Osteoblast (primary cell): ENCODE data around the gene PRR7. TPM values are rescaled to one million over a fixed set of nuclear protein-coding genes. Genes with fewer than 3 reads are reported as not detected.

ENCODE experiments used
- DNase-seq: peaks from one replicate; pipeline ENCODE4 v3.0.0; 2011; ENCODE audit warnings: low spot score, mixed read lengths; ENCODE audit not compliant: insufficient read length; ENCODE audit errors: missing footprints
- H2AFZ ChIP-seq: 2 replicates; pipeline ENCODE4 v1.6.0; 2011; ENCODE audit warnings: mild to moderate bottlenecking, low read length
- H3K27ac ChIP-seq: 2 replicates; pipeline ENCODE4 v1.5.1; 2011; ENCODE audit warnings: mild to moderate bottlenecking, low read depth, low read length, moderate library complexity
- H3K27me3 ChIP-seq: 2 replicates; pipeline ENCODE4 v1.6.0; 2012; ENCODE audit warnings: mild to moderate bottlenecking, control low read depth, inconsistent platforms, low read length, moderate library complexity; ENCODE audit not compliant: insufficient read depth
- H3K36me3 ChIP-seq: 2 replicates; pipeline ENCODE4 v1.5.1; 2011; ENCODE audit warnings: mild to moderate bottlenecking, low read length, control low read depth, moderate library complexity; ENCODE audit not compliant: insufficient read depth
- H3K4me1 ChIP-seq: 2 replicates; pipeline ENCODE4 v1.5.1; 2011; ENCODE audit warnings: mild to moderate bottlenecking, low read length, control low read depth, moderate library complexity; ENCODE audit not compliant: insufficient read depth
- H3K4me2 ChIP-seq: 2 replicates; pipeline ENCODE4 v1.6.0; 2011; ENCODE audit warnings: mild to moderate bottlenecking, low read length; ENCODE audit not compliant: insufficient read depth
- H3K4me3 ChIP-seq: fragments of 200-600 bp; sonication (generic); 3 replicates; pipeline ENCODE4 v1.5.1; 2012; ENCODE audit warnings: mild to moderate bottlenecking, low read length, inconsistent platforms; ENCODE audit not compliant: insufficient read depth
- H3K79me2 ChIP-seq: 2 replicates; pipeline ENCODE4 v1.6.0; 2012; ENCODE audit warnings: mild to moderate bottlenecking, low read length, control low read depth, inconsistent platforms; ENCODE audit not compliant: insufficient read depth
- H3K9me3 ChIP-seq: 2 replicates; pipeline ENCODE4 v1.5.1; 2011; ENCODE audit warnings: low read depth, low read length, control low read depth
- H4K20me1 ChIP-seq: 2 replicates; pipeline ENCODE4 v1.6.0; 2012; ENCODE audit warnings: mild to moderate bottlenecking, low read length, control low read depth; ENCODE audit not compliant: insufficient read depth
- total RNA-seq: library from RNA; depleted of rRNA; stranded (reverse); fragments of >200 nt; gene quantifications from 2 replicates; pipeline ENCODE4 v1.2.3, GENCODE V29; 2012
- TF ChIP-seq, protein P1 (sequence below): IDR thresholded peaks from 2 replicates; pipeline ENCODE4 v1.5.1; 2011; ENCODE audit warnings: mild to moderate bottlenecking, low read depth, low read length, moderate library complexity; ENCODE audit errors: extremely low read depth

Gene PRR7
- total RNA-seq, 1 donor: 12.7 TPM

- Histone ChIP-seq H2AFZ (no peak overlapping the region), H3K4me1 (peaks cover 38% of the 10 kb centered on the region), H3K4me2 (no peak overlapping the region), H3K79me2 (peaks cover 76% of the 10 kb centered on the region), H3K4me3 (no peak overlapping the region), H3K36me3 (peaks cover 87% of the 10 kb centered on the region), H3K9me3 (no peaks in the 10 kb centered on the region), H3K27ac (no peak overlapping the region), H4K20me1 (peaks cover 89% of the 10 kb centered on the region), H3K27me3 (no peaks in the 10 kb centered on the region)
- TF ChIP-seq, protein P1, sequence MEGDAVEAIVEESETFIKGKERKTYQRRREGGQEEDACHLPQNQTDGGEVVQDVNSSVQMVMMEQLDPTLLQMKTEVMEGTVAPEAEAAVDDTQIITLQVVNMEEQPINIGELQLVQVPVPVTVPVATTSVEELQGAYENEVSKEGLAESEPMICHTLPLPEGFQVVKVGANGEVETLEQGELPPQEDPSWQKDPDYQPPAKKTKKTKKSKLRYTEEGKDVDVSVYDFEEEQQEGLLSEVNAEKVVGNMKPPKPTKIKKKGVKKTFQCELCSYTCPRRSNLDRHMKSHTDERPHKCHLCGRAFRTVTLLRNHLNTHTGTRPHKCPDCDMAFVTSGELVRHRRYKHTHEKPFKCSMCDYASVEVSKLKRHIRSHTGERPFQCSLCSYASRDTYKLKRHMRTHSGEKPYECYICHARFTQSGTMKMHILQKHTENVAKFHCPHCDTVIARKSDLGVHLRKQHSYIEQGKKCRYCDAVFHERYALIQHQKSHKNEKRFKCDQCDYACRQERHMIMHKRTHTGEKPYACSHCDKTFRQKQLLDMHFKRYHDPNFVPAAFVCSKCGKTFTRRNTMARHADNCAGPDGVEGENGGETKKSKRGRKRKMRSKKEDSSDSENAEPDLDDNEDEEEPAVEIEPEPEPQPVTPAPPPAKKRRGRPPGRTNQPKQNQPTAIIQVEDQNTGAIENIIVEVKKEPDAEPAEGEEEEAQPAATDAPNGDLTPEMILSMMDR: no peak
- no peak for DNase-seq
Observed at GRCh38 chr5:177490992-177491391, 44.4 kb downstream of the PRR7 start.

DNA sequence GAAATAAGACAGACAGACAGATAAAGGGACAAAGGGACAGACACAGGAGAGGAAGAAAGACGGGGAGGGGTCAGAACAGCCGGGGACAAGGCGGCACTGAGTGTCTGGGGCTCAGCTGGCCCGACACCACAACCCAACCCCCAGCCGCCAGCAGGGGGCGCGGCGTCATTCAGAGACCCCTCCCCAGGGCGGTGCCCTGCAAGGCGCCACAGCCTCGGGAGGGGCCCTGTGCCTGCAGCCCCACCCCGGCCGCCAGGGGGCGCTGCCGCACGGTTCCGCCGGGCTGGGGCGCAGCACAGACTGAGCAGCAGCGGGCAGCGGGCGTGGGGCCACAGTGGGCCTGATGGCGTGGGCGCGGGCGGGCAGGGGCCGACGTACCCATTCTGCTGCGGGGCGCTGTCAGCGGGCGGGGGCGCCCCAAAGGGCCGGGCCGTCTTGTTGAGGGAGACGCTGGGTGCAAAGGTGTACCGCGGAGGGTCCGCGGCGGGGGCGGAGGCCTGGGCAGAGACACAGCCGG is 44.9 kb downstream of the PRR7 start:
- peak; percentile 97 for DNase-seq
- H3K4me2 ChIP-seq: no peak overlapping the region
- no peak overlapping the region for H2AFZ ChIP-seq
- H3K9me3 ChIP-seq: no peaks in the 10 kb centered on the region
- peaks cover 90% of the 10 kb centered on the region for H4K20me1 ChIP-seq
- peaks cover 84% of the 10 kb centered on the region for H3K36me3 ChIP-seq
- H3K27me3 ChIP-seq: no peaks in the 10 kb centered on the region
- H3K4me1 ChIP-seq: peaks cover 43% of the 10 kb centered on the region
- TF ChIP-seq, protein P1: peak; percentile 53
- H3K4me3 ChIP-seq: no peak overlapping the region
- H3K27ac ChIP-seq: no peak overlapping the region
- H3K79me2 ChIP-seq: peaks cover 77% of the 10 kb centered on the region

GRCh38 chr5:177491983-177492746 is 45.6 kb downstream of the PRR7 start:
- no peak for DNase-seq
- Histone ChIP-seq H3K27me3 (no peaks in the 10 kb centered on the region), H3K9me3 (no peaks in the 10 kb centered on the region), H3K36me3 (peaks cover 79% of the 10 kb centered on the region), H3K4me3 (no peak overlapping the region), H3K4me1 (peaks cover 43% of the 10 kb centered on the region), H4K20me1 (peaks cover 88% of the 10 kb centered on the region), H2AFZ (no peak overlapping the region), H3K4me2 (no peak overlapping the region), H3K79me2 (peaks cover 77% of the 10 kb centered on the region), H3K27ac (no peak overlapping the region)
- TF ChIP-seq, protein P1: no peak

DNA sequence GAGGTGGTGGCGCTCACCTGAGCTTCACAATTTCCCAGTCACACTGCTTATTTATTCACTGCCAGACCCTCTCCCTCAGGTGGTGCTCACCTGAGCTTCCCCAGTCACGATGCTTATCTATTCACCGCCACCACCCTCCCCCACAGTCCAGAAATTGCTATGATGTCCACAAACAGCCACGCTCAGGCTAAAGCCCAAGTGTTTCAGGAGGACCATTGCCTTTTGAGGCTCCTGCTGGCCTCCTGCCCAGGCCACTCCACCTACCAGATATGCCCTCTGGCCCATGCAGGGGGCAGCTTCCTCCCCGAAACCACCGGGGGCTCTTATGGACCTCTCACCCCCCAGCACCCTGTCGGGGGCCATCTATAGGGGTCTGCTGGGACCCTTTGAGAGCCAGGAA is 46.2 kb downstream of the PRR7 start:
- DNase-seq: no peak
- no peaks in the 10 kb centered on the region for H3K9me3 ChIP-seq
- H3K36me3 ChIP-seq: peaks cover 72% of the 10 kb centered on the region
- H3K4me1 ChIP-seq: peaks cover 44% of the 10 kb centered on the region
- peaks cover 72% of the 10 kb centered on the region for H3K79me2 ChIP-seq
- H3K27me3 ChIP-seq: no peaks in the 10 kb centered on the region
- H3K4me2 ChIP-seq: no peak overlapping the region
- no peak overlapping the region for H2AFZ ChIP-seq
- peaks cover 82% of the 10 kb centered on the region for H4K20me1 ChIP-seq
- H3K27ac ChIP-seq: peak overlapping the region; percentile 78
- TF ChIP-seq, protein P1: no peak
- H3K4me3 ChIP-seq: peak overlapping the region; percentile 5
